ENCODE data around the gene RAD52.

The RAD52 gene

DNA sequence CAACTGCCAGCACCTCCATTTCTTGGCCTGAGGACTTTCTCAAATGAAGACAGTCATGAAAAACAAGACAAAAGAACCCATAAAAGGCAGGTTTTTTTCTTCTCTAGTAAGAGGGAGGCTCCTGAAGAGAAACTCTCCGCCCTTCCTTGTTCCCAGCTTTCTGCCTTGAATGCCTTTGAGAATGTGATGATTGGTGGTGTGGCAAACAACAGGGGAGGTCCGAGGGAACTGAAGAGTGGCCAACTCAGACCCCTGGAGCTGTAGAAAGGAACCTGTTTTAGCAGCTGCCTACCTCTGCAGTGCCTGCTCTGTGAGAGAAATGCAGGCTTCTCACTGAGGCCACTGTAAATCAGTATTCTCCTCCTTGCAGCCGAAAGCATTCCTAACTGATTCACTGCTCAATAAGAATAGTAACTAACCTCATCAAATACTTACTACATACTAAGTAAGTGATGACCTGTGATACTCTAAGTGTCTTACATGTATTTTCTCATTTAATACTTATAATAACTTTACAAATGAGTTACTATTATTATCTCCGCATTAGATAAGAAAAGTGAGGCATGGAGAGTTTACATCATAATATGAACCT is 24.9 kb upstream of the RAD52 start:
- H3K27me3 ChIP-seq (ENCODE audit: insufficient read depth, poor library complexity, severe bottlenecking) = no peaks in the 10 kb centered on the region
- DNase-seq (ENCODE audit: low read depth in 1 of 2, low spot score in 1 of 2) = no peak
- TF ChIP-seq GABPA (IDR thresholded peaks at IDR 0.05; ENCODE audit: low read depth) (no peak), POLR2AphosphoS5 (IDR thresholded peaks at IDR 0.05; ENCODE audit: low read depth) (no peak), SPI1 (IDR thresholded peaks at IDR 0.05; ENCODE audit: borderline replicate concordance, low read depth) (no peak)
- TF ChIP-seq, protein P1, sequence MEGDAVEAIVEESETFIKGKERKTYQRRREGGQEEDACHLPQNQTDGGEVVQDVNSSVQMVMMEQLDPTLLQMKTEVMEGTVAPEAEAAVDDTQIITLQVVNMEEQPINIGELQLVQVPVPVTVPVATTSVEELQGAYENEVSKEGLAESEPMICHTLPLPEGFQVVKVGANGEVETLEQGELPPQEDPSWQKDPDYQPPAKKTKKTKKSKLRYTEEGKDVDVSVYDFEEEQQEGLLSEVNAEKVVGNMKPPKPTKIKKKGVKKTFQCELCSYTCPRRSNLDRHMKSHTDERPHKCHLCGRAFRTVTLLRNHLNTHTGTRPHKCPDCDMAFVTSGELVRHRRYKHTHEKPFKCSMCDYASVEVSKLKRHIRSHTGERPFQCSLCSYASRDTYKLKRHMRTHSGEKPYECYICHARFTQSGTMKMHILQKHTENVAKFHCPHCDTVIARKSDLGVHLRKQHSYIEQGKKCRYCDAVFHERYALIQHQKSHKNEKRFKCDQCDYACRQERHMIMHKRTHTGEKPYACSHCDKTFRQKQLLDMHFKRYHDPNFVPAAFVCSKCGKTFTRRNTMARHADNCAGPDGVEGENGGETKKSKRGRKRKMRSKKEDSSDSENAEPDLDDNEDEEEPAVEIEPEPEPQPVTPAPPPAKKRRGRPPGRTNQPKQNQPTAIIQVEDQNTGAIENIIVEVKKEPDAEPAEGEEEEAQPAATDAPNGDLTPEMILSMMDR (IDR thresholded peaks at IDR 0.05; ENCODE audit: insufficient read depth, low read length) = no peak
- TF ChIP-seq, protein P2, sequence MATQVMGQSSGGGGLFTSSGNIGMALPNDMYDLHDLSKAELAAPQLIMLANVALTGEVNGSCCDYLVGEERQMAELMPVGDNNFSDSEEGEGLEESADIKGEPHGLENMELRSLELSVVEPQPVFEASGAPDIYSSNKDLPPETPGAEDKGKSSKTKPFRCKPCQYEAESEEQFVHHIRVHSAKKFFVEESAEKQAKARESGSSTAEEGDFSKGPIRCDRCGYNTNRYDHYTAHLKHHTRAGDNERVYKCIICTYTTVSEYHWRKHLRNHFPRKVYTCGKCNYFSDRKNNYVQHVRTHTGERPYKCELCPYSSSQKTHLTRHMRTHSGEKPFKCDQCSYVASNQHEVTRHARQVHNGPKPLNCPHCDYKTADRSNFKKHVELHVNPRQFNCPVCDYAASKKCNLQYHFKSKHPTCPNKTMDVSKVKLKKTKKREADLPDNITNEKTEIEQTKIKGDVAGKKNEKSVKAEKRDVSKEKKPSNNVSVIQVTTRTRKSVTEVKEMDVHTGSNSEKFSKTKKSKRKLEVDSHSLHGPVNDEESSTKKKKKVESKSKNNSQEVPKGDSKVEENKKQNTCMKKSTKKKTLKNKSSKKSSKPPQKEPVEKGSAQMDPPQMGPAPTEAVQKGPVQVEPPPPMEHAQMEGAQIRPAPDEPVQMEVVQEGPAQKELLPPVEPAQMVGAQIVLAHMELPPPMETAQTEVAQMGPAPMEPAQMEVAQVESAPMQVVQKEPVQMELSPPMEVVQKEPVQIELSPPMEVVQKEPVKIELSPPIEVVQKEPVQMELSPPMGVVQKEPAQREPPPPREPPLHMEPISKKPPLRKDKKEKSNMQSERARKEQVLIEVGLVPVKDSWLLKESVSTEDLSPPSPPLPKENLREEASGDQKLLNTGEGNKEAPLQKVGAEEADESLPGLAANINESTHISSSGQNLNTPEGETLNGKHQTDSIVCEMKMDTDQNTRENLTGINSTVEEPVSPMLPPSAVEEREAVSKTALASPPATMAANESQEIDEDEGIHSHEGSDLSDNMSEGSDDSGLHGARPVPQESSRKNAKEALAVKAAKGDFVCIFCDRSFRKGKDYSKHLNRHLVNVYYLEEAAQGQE (IDR thresholded peaks at IDR 0.05; ENCODE audit: insufficient replicate concordance, low read depth) = no peak
- H3K27ac ChIP-seq (replicated peaks) = no peak overlapping the region
- no peak overlapping the region for H3K4me3 ChIP-seq (replicated peaks; ENCODE audit: insufficient read depth, low read length)

DNA sequence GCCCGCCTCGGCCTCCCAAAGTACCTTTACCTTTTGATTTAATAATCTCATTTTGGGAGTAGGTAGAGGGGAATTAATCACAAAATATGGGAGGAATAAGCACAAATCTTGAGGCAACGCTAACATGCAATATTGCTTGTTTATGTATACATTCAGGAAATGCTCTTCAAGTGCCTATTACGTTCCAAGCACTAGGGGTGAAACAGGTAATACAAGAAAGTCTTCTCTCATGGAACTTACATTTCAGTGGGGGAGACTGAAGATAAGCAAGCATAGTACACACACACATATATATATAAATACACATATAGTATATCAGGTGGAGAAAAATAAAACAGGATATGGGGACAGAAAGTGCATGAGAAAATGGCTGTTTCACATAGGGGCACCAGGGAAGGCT is 22.5 kb upstream of the RAD52 start:
- H3K27ac ChIP-seq (replicated peaks) = no peak overlapping the region
- DNase-seq (ENCODE audit: low read depth in 1 of 2, low spot score in 1 of 2) = no peak

DNA sequence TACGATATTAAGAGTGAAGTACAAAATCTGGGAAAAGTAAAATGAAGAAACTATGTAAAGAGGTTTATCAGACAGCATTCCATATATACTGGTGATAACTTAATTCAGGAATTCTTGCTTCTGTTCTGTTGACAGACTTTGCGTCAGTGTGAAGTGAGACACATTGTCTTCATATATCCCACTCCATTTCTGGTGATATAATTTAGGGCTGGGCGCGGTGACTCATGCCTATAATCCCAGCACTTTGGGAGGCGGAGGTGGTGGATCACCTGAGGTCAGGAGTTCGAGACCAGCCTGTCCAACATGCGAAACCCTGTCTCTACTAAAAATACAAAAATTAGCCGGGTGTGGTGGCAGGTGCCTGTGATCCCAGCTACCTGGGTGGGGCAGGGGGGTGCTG is 20.3 kb upstream of the RAD52 start:
- Histone ChIP-seq H3K27ac (replicated peaks) (no peak overlapping the region), H3K27me3 (ENCODE audit: insufficient read depth, poor library complexity, severe bottlenecking) (no peaks in the 10 kb centered on the region), H3K4me3 (replicated peaks; ENCODE audit: insufficient read depth, low read length) (no peak overlapping the region)
- DNase-seq (ENCODE audit: low read depth in 1 of 2, low spot score in 1 of 2) = no peak
- TF ChIP-seq POLR2AphosphoS5 (IDR thresholded peaks at IDR 0.05; ENCODE audit: low read depth) (no peak), SPI1 (IDR thresholded peaks at IDR 0.05; ENCODE audit: borderline replicate concordance, low read depth) (no peak), GABPA (IDR thresholded peaks at IDR 0.05; ENCODE audit: low read depth) (no peak)
- TF ChIP-seq, protein P1 (IDR thresholded peaks at IDR 0.05; ENCODE audit: insufficient read depth, low read length) = no peak
- TF ChIP-seq, protein P2 (IDR thresholded peaks at IDR 0.05; ENCODE audit: insufficient replicate concordance, low read depth) = no peak

More for the DNA sequence above, 22.5 kb upstream of the RAD52 start:
- Histone ChIP-seq H3K4me3 (replicated peaks; ENCODE audit: insufficient read depth, low read length) (no peak overlapping the region), H3K27me3 (ENCODE audit: insufficient read depth, poor library complexity, severe bottlenecking) (no peaks in the 10 kb centered on the region)
- no peak for TF ChIP-seq SPI1 (IDR thresholded peaks at IDR 0.05; ENCODE audit: borderline replicate concordance, low read depth)
- TF ChIP-seq, protein P1 (IDR thresholded peaks at IDR 0.05; ENCODE audit: insufficient read depth, low read length) = no peak
- TF ChIP-seq GABPA (IDR thresholded peaks at IDR 0.05; ENCODE audit: low read depth) = no peak
- TF ChIP-seq POLR2AphosphoS5 (IDR thresholded peaks at IDR 0.05; ENCODE audit: low read depth) = no peak
- TF ChIP-seq, protein P2 (IDR thresholded peaks at IDR 0.05; ENCODE audit: insufficient replicate concordance, low read depth) = no peak

Measured in HL-60 (cell line).